ENCODE measurements around the gene ZRANB1.

The ZRANB1 gene

GRCh38 chr10:125004571-125005311 lies 62.8 kb downstream of the ZRANB1 start:
- H3K4me3 ChIP-seq (ENCODE audit: low read depth, low read length) = no peak overlapping the region

- no peak overlapping the region for H3K4me3 ChIP-seq (ENCODE audit: low read depth, low read length)
These were observed 63.6 kb downstream of the ZRANB1 start for GRCh38 chr10:125005312-125006187.

- H3K4me3 ChIP-seq (ENCODE audit: low read depth, low read length) = no peak overlapping the region
These were observed 64.3 kb downstream of the ZRANB1 start for GRCh38 chr10:125006188-125006680.

GRCh38 chr10:125006921-125007426 lies 65.1 kb downstream of the ZRANB1 start:
- no peak overlapping the region for H3K4me3 ChIP-seq (ENCODE audit: low read depth, low read length)

- no peak overlapping the region for H3K4me3 ChIP-seq (ENCODE audit: low read depth, low read length)
These were observed 65.5 kb downstream of the ZRANB1 start for GRCh38 chr10:125007436-125007835.

GRCh38 chr10:125008689-125009638 lies 67.0 kb downstream of the ZRANB1 start:
- H3K4me3 ChIP-seq (ENCODE audit: low read depth, low read length) = no peak overlapping the region

GRCh38 chr10:125009661-125010161 lies 67.8 kb downstream of the ZRANB1 start:
- H3K4me3 ChIP-seq (ENCODE audit: low read depth, low read length) = no peak overlapping the region

- H3K4me3 ChIP-seq (ENCODE audit: low read depth, low read length) = no peak overlapping the region
These were observed 68.4 kb downstream of the ZRANB1 start for GRCh38 chr10:125010362-125010761.

GRCh38 chr10:125011171-125011925 lies 69.4 kb downstream of the ZRANB1 start:
- H3K4me3 ChIP-seq (ENCODE audit: low read depth, low read length) = no peak overlapping the region

GRCh38 chr10:125011926-125012705 lies 70.2 kb downstream of the ZRANB1 start:
- no peak overlapping the region for H3K4me3 ChIP-seq (ENCODE audit: low read depth, low read length)

- H3K4me3 ChIP-seq (ENCODE audit: low read depth, low read length) = no peak overlapping the region
These were observed 71.1 kb downstream of the ZRANB1 start for GRCh38 chr10:125012851-125013528.

- no peak overlapping the region for H3K4me3 ChIP-seq (ENCODE audit: low read depth, low read length)
These were observed 71.6 kb downstream of the ZRANB1 start for GRCh38 chr10:125013529-125013872.

GRCh38 chr10:125014086-125014830 lies 72.3 kb downstream of the ZRANB1 start:
- H3K4me3 ChIP-seq (ENCODE audit: low read depth, low read length) = no peak overlapping the region

GRCh38 chr10:125014836-125015355 lies 73.0 kb downstream of the ZRANB1 start:
- no peak overlapping the region for H3K4me3 ChIP-seq (ENCODE audit: low read depth, low read length)

- no peak overlapping the region for H3K4me3 ChIP-seq (ENCODE audit: low read depth, low read length)
These were observed 73.5 kb downstream of the ZRANB1 start for GRCh38 chr10:125015356-125015944.

GRCh38 chr10:125016123-125016522 lies 74.2 kb downstream of the ZRANB1 start:
- H3K4me3 ChIP-seq (ENCODE audit: low read depth, low read length) = no peak overlapping the region

- no peak overlapping the region for H3K4me3 ChIP-seq (ENCODE audit: low read depth, low read length)
These were observed 74.8 kb downstream of the ZRANB1 start for GRCh38 chr10:125016611-125017202.

Measured in iPS-11a (cell line).